Sigmoid colon (tissue), 4 donors: ENCODE measurements around the gene TASL.

Experiments
- CTCF ChIP-seq, 4 experiments: fragments of 450-650 bp in 3 of 4; fragments of 200-600 bp in 1 of 4; IDR thresholded peaks; one replicate each; pipeline ENCODE4 v1.5.1; 2016 to 2019; ENCODE audit warnings: antibody characterized with exemption in 4 of 4, mild to moderate bottlenecking in 3 of 4, moderate library complexity in 2 of 4
- EP300 ChIP-seq, 4 donors: sonication (generic); formaldehyde crosslinking; IDR thresholded peaks; one replicate each; pipeline ENCODE4 v1.6.1; 2017; ENCODE audit warnings: antibody characterized with exemption in 4 of 4
- POLR2A ChIP-seq, 2 donors: fragments of 450-650 bp; IDR thresholded peaks; one replicate each; pipeline ENCODE4 v1.6.1; 2016; ENCODE audit warnings: antibody characterized with exemption in 2 of 2, mild to moderate bottlenecking in 2 of 2, moderate library complexity in 2 of 2

- no peak for TF ChIP-seq CTCF (IDR thresholded peaks at IDR 0.05)
- no peak for TF ChIP-seq POLR2A (IDR thresholded peaks at IDR 0.05)
- TF ChIP-seq EP300 (IDR thresholded peaks at IDR 0.05), result no peak
Measured at GRCh38 chrX:30590368-30590767, 12.8 kb upstream of the TASL start.
